Epithelial cell of prostate (primary cell): ENCODE results near the gene RADIL.

Source experiments
- DNase-seq: peaks from one replicate; pipeline ENCODE4 v3.0.0-alpha.2; 2011; ENCODE audit warnings: low read depth, low spot score
- H3K27ac ChIP-seq: fragments of 450-650 bp; 2 replicates; pipeline ENCODE4 v1.5.1; 2017; ENCODE audit warnings: mild to moderate bottlenecking

The RADIL gene

DNA sequence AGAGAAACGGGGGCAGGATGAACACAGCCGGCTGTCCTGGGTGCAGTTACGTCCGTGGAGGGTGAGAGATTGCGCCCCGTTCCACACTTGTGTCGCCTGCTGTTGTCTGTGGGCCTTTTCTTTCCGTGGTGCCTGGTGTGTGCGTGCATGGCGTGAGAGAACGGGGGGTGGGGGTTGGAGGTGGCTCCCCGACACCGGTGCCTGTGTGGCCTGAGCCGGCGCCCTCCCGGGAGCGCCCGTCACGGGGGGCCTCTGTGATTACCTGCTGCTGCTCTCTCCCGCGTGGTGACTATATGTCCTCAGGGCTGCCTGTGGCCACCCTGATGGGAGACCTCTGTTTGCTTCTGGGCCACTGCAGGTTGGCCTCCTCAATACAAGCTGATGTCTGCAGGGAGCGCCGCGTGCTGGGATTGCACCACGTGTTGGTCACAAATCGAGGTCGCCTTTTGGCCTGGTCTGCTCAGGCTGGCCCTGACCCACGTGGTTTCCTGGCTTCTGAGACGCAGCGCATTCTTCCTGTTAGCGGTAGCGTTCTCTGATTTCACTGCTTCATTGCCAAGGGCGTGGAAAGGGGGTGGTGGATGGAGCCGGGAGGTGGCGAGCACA, 119.0 kb downstream of the RADIL start:
- DNase-seq: no peak
- H3K27ac ChIP-seq: no peak overlapping the region

DNA sequence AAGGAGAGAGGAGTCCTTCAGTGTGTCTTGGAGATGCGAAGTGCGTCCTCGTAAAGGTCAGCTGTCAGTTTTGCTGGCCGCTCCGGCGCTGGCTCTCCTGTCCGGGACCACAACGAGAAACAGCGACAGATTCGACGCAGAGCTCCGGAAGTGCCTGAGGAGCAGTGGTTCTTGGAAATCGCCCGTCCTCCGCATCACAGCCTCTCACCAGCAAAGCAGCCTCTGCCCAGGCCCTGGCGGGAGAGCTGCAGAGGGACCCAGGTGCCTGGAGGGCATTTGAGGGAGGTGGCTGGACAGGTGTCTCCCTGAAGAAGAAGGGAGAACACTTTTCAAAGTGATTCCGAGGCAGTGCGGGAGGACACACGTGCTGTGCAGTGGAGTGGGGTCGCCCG, 119.7 kb downstream of the RADIL start:
- no peak for DNase-seq
- H3K27ac ChIP-seq: no peak overlapping the region

DNA sequence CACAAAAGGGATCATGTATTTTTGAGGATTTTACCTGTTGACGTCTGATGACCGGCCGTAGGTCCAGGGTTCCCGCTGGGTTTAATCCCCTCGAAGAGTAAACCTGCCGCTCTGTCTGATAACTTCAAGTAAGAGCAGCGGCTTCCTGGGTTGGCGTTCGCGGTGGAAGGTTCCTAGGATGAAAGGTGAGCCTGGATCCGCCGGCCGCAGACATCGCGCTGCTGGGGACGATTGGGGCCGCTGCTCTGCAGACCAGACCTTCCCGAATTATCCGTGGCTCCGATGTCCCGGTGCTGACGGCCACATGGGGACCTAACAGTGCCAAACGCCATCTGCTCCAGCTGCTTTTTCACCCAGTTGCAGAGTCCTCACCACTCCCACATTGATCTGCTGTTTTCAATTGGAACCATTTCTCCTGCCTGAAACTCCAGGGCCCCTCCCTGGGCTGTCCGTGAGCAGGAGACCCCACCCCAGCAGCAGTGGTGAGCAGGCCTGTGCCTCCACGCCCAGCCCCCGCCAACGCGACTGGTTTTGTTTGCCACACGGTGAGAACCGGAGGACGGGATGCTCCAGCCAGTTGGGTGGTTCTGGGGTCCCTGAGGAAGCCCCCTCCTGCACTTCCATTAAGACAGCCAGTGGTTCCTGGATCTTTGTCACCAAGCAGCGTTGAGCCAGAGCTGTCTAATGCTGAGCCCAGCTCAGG, 120.3 kb downstream of the RADIL start:
- H3K27ac ChIP-seq: no peak overlapping the region
- DNase-seq: no peak

DNA sequence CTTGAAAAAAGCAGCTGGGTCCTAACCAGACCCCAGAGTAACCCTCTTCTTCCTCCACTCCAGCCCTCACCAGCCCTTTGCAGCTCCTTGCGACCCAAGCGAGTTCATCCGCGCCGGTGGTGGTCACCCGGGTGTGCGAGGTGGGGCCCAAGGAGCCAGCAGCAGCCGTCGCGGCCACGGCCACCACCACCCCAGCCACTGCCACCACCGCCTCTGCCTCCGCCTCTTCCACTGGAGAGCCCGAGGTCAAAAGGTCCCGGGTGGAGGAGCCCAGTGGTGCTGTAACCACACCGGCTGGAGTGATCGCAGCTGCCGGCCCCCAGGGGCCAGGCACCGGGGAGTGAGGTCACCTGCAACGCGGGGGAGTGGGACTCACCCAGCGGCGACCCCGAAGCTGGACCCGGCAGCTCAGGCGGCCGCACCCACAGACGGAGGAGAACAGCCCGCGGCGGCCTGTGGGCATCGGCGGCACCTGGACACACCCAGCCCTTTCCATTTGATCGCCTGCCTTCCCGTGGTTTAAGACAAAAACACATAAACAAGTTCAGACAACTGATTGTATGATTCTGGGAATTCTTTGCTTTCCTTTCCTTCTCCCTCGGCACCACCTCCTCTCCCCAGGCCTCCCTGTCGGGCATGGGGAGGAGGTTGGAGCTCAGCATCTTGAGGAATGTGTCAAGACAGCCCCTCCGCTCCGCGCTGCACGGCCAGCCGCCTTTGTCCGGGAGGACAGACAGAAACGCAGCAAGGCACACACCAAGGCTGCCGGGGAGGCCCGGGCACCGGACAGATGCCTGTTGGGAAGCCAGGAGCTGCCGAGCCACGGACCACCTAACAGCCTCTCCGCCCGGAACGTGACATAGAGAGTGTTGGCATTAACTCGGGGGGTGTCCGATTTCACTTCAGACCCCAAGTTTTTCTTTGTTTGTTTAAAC, 121.1 kb downstream of the RADIL start:
- no peak overlapping the region for H3K27ac ChIP-seq
- DNase-seq: no peak

DNA sequence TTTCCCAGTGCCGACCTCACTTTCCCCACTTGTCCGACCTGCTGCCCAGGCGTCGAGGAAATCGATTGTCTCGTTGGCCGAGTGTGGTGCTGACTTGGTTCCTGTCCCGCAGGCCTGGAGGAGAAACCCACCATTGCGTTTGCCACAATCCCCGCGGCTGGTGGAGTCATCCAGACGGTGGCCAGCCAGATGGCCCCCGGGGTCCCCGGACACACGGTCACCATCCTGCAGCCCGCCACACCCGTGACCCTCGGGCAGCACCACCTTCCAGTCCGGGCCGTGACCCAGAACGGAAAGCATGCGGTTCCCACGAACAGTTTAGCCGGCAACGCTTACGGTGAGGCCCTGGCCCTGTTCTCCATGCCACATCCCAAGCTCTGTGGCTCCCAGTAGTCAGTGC, 122.6 kb downstream of the RADIL start:
- DNase-seq: no peak

GRCh38 chr7:4759211-4759610, 124.3 kb downstream of the RADIL start:
- H3K27ac ChIP-seq: no peak overlapping the region

More for the DNA sequence above, 122.6 kb downstream of the RADIL start:
- no peak overlapping the region for H3K27ac ChIP-seq

DNA sequence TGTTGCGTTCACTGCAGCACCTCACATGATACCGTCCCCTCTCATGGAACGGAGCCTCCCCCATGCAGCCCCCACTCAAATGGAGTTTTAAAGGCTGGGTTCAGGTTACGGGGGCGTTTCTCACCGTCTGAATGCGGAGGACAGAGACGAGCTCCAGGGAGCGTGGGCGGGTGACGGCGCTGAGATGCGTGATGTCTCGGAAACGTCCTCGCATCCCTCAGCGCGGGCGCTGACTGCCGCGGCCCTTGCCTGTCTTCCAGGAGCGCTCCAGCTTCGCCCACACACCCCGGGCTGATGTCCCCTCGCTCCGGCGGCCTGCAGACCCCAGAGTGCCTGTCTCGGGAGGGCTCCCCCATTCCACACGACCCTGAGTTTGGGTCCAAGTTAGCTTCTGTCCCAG, 124.7 kb downstream of the RADIL start:
- no peak overlapping the region for H3K27ac ChIP-seq
- DNase-seq: no peak

More at GRCh38 chr7:4759211-4759610, 124.3 kb downstream of the RADIL start:
- DNase-seq: no peak

GRCh38 chr7:4758111-4758510, 125.4 kb downstream of the RADIL start:
- no peak for DNase-seq
- H3K27ac ChIP-seq: no peak overlapping the region

DNA sequence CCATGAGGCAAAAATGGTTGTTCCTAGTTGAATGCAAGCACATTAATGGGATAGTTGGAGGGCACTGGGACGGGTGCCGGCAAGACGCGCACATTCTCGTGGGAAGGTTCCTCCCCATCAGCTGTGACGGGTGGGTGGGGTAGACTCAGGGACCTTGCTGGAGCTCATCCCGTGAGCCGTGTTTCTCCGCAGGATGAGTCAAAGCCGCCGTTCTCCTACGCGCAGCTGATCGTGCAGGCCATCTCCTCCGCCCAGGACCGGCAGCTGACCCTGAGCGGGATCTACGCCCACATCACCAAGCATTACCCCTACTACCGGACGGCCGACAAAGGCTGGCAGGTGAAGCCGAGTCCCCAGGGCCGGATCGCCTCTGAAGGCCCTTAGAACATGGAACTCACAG, 128.5 kb downstream of the RADIL start:
- DNase-seq: no peak
- no peak overlapping the region for H3K27ac ChIP-seq

DNA sequence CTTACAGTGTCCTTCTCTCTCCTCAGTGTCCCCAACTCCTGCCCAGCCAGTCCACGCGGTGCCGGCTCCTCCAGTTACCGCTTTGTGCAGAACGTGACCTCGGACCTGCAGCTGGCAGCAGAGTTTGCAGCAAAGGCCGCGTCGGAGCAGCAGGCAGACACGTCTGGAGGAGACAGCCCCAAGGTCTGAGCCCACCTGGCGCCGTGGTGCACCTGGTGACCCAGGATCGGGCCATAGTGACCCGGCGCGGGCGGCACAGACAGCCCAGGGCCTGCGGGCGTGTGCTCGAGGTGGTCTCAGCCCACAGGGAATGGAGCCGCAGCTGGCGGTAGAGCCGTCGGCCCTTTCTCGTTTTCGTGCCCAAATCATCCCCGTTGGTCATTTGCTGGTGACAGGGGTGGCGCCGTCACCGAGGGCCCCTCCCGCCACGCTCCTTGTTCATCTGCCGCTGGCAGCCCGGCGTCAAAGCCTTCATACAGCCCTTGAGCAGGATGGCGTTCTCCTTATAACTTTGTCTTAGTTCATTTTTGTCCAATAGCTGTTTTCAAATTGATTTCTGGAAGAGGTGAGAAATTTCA, 129.0 kb downstream of the RADIL start:
- no peak for DNase-seq
- no peak overlapping the region for H3K27ac ChIP-seq

- DNase-seq: no peak
- no peak overlapping the region for H3K27ac ChIP-seq
These were observed 129.7 kb downstream of the RADIL start for GRCh38 chr7:4753598-4754432.

- H3K27ac ChIP-seq: no peak overlapping the region
These were observed 132.0 kb downstream of the RADIL start for GRCh38 chr7:4751398-4751947.

DNA sequence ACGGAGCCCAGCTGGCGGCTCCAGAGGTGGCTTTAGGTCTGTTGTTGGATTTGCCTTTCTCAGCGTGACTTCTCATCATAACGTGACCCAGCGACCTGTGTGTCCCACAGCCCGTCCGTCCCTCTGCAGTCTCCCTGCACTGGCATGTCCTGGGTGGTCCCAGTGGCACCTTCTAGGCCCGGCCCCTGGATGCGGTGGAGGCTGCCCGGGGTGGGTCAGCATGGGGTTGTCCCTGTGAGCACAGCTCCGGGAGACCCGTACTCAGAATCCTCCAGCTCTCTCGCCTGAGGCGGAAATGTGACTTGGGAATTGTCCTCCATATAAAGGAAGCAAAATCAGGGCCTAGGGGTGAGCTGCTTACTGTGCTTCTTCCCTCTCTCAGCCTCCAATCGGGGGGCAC, 133.7 kb downstream of the RADIL start:
- DNase-seq: no peak
- H3K27ac ChIP-seq: no peak overlapping the region

More at GRCh38 chr7:4751398-4751947, 132.0 kb downstream of the RADIL start:
- no peak for DNase-seq

DNA sequence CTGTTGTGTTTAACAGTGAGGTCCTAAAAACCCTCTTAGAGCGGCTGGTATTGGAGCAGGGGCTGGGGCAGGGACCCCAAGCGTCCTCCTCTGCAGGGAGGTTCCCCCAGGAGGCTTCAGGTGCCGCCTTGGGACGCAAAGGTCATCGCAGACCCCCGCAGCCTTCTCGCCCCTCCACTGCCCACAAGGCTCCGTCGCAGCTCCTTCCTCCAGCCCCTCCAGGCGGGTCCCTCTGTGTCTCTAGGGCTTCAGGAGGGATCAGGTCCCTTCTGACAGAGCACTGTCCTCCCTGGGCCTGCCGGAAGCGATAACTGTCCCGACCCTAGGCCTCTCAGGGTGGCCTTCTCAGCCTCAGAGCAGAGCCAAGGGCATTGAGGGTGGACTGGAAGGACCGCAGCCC, 134.2 kb downstream of the RADIL start:
- H3K27ac ChIP-seq: no peak overlapping the region
- DNase-seq: no peak
